ENCODE measurements around the gene PPEF1.

Gene PPEF1, protein sequence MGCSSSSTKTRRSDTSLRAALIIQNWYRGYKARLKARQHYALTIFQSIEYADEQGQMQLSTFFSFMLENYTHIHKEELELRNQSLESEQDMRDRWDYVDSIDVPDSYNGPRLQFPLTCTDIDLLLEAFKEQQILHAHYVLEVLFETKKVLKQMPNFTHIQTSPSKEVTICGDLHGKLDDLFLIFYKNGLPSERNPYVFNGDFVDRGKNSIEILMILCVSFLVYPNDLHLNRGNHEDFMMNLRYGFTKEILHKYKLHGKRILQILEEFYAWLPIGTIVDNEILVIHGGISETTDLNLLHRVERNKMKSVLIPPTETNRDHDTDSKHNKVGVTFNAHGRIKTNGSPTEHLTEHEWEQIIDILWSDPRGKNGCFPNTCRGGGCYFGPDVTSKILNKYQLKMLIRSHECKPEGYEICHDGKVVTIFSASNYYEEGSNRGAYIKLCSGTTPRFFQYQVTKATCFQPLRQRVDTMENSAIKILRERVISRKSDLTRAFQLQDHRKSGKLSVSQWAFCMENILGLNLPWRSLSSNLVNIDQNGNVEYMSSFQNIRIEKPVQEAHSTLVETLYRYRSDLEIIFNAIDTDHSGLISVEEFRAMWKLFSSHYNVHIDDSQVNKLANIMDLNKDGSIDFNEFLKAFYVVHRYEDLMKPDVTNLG

DNA sequence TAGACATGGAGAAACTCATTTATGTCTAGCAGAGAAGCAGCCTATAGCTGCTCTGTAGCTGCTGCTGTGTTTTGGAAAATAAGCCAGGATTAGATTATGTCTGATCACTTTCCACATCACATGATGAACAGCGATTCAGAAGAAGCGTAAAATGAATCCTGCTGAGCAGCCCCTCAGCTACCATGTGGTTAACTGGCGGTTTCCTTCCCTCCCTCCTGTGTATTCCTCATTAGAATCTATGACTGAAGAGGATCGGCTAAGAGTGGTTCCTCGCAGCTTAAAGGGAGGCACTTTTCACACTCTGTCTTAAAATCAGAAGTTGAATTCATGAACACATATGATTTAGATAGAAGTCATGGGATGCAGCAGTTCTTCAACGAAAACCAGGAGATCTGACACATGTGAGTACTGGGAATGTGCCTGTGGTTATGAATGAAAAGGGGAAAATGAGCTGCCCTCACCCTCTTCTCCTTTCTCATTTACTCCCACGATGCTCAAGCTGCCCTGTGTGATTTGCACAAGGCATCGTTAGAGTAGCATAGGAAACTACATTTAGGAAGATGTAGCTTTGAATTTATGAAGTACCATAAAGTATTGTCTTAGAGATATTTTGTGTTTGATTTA, at the start of gene PPEF1:
PPEF1 (plus strand) TSS at position 220 of the 624 bp plus-strand sequence; CDS start at position 356, 136 bp downstream.
- no peak for DNase-seq (ENCODE audit: low read depth)

DNA sequence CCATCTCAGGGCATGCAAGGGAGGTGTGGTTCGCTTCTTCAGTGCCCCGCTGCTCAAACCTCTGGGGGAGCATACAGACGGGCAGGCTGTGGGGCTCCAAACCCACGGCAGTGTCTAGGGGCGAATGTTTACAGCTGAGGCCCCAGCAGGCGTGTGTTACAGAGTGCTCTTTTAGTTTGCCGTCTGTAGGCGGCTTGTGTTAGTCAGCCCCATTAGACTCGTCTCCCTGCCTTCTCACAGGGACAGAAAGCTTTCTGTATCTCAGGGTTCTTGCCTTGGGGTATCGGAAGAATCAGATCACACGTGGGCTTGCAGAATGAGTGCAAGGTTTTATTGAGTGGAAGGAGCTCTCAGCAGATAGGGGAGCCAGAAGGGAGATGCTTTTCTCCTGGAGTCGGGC, 46.2 kb upstream of the PPEF1 start:
- DNase-seq (ENCODE audit: low read depth), result no peak

DNA sequence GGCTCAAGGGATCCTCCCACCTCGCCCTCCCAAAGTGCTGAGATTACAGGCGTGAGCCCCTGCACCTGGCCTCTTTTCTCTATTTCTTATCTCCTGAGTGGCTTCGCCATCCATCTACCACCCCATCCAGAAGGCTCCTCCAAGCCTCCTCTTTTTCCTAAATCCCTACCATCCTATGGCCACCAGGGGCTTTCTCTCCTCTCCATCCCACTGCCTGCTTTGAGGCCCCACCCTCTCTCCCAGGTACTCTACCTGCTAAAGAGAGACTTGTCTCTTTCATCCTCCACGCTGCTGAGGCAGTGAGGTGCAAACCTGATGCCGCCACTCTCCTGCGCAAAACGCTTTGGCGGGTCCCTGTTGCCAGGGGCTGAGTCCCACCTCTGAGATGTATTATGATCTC, 42.5 kb upstream of the PPEF1 start:
- no peak for DNase-seq (ENCODE audit: low read depth)

DNA sequence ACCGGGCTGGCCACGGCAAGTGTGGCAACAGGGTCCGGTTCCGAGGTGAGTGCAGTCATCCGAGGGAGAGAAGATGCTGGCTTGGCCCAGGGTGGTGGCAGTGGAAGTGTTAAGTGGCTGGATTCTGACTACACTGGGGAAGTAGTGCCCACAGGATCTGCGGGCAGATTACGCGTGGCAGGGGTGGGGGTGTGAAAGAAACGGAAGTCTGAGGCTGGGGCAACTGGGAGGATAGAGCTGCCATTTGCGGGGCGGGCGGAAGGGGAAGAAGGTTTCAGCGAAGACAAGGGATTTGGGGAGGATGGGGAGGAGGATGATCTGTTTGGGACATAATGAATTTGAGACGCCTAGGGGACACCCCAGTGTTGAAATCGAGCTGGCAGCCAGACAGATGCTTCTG, 40.8 kb upstream of the PPEF1 start:
- no peak for DNase-seq (ENCODE audit: low read depth)

DNA sequence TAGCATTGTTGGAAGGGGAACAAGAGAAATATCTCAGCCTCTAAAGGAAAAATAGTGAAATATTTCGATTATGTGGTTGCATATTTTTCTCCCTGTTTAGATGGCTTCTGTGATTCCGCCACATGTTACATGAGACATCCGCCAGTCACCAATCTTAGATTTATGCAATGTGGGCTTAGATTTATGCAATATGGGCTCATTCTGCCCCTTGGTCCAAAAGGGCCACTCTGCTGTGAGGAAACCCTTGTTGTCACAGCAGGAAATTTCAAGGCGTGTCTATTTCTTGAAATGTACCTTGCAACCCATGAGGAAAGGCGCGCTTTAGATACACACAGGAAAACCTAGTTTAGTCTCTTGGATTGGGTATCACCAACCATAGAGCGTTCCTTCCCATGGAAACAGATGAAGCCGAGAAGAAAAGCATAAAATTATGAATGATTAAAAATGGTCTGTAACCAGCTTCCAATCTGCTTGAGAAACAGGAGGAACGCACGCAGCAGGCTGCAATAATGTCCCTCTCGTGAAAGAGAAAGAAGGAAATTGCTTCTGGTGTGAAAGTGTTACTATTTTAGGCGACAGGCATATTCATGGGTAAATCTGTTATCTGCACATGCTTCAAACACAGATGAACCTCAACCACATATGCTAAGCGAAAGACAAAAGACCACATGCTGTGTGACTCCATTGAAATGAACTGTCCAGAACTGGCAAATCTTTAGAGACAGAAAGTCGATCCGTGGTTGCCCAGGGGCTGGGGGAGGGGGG, 39.2 kb upstream of the PPEF1 start:
- DNase-seq (ENCODE audit: low read depth), result no peak

DNA sequence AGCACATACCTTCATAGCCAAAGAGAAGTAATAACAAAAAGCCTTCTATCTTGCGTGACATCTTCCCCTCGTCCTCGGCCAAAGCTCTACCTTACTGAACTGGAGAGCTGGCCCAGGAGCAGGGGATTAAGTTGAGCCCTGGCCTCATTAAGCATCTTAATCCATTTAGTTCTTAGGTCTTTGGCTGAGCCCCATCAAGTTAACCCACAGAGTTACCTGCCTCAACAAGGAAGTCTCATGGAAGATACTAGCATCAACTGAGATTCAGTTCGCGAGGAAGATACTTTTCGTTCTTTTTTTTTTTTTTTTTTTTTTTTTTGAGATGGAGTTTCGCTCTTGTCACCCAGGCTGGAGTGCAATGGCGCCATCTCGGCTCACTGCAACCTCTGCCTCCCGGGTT, 35.4 kb upstream of the PPEF1 start, which contains the start of gene RS1:
RS1 (minus strand) TSS at position 101 of the 400 bp plus-strand sequence; CDS start at position 61, 40 bp downstream.
- no peak for DNase-seq (ENCODE audit: low read depth)

DNA sequence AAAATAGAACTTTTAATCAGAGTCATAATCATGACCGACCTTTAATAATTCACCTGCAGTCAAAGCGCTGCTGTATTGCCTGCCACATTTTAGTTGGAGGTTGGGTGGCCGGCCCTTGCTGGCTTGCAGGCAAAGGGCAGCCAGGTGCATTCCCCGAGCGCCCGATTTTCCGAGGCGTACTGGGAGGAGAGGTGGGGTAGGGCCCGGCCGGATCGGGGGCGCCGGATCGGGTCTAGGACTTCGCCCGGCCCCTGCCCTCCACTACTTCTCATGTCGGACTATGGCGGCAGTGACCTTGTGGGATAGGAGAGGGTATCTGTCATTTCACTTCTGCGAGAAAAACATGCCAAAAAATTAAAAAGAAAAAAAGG, 33.0 kb upstream of the PPEF1 start:
- no peak for DNase-seq (ENCODE audit: low read depth)

DNA sequence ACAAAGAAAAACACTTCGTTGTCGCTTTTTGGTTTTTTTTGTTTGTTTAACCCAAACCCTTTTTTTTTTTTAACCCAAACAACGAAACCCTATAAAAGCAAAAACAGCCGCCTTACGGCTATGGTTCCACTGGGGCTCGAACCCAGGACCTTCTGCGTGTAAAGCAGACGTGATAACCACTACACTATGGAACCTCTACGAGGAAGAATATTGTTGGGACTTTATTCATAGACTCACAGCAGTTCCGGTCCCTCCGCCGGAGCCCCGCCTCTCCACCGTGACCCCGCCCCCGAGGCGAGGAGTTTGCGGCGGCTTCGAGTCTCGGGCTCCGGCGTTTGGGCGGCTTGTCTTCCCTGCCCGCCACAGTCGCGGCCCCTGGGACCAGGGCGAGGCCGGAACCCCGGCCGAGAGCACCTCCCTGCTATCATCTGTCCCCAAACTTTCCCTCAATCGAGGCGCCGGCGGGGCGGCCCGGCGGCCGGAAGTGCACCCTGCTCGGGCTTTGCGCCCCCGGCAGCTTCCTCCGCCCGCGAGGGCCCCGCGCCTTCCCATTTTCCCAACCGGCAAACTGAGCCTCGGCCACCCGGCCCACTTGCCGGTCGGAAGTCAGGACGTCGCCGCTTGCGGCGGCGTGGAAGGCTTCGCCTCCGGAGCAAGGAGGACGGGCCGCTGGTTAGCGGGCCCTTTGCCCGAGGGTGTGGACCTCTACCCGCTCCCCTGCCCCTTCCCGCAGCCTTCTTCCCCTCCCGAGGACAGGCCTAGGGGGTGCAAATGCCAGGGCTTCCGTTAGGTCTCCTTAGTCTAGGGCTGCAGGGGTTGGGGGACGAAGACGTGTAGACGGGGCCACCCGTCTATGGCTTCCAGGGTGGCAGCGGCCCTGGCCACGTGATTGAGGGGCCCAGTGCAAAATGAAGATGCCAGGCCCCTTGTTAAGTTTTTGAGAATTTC, 32.4 kb upstream of the PPEF1 start:
- DNase-seq (ENCODE audit: low read depth), result no peak

DNA sequence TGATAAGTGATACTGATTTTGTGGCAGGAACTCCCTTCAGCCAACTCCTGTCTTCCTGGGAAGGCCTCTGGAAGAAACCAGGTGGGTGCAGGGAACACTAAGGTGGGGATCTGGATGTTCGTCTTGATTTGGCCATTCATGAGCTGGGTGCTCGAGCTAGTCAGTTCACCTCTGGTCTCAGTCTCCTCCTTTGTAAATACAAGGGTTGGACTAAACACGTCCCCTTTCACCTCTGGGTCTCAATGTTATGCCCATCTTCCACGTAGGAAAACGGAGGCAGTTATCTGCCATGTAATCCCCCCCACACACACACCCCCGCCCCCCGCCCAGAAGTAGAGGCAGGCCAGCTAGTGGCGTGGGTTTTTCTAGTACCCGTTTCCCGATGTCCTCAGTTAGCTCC, 31.4 kb upstream of the PPEF1 start:
- DNase-seq (ENCODE audit: low read depth), result no peak

DNA sequence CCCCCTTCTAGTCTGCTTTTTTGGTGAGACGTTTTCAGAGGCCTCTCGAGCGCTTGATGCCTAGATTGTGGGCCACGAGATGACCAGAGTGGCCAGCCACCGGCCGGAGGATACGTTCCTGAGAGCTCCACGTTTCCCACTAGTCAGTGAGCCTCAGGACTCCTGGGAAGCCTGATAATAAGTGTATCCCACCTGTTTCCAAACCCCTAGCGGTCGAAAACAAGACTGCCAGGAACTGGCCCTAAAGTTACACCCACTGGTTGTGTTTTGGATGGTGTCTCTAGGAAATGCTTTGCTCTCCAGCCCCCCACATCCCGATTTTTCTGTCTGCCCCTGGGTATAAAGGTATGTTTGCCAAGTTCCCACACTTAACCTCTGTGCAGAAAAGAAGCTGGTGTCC, 31.0 kb upstream of the PPEF1 start:
- DNase-seq (ENCODE audit: low read depth), result no peak

DNA sequence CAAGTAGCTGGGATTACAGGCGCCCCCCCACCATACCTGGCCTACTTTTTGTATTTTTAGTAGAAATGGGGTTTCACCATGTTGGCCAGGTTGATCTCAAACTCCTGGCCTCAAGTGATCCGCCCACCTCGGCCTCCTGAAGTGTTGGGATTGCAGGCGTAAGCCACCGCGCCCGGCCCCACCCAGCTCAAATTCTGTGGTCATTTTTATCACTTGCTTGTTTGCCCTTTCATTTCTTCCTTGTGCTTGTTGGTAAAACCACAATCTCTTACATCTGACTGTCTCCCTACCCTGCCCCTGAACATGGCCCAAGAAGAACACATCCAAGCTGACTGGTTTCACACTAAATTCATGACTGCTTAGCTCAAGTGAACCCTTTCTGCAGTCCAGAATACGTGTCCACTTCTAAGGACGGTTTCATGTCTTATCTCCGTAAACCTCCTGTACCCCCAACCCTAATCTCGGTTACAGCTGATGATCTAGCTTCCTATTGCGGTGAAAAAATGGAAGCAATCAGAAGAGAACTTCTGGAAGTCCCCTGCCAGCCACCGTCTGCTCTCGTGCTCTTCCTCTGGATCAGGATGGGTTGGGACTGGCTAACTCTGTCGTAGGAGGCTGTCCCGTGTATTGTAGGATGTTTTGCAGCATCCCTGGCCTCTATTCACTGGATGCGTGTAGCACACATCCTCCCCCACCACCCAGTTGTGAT, 30.1 kb upstream of the PPEF1 start:
- DNase-seq (ENCODE audit: low read depth), result no peak

DNA sequence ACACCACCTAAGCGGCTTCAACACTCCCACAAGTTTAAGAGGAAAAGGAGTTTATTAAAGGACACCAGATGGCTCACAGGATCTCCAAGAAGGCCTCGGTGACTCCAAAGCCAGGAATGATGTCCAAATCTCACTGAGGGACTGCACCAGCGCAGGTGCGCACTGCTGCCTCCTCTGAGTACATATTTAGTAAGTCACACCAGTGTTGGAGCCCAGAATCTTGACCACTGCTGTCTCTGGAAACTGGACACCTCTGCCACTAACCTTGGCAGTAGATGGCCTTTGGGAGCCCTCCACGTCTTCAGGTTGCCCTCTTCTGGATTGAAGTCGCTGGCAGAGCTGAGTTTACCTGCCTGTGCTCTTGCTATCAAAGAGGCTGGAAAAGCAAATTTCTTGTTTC, 25.4 kb upstream of the PPEF1 start:
- DNase-seq (ENCODE audit: low read depth), result no peak

DNA sequence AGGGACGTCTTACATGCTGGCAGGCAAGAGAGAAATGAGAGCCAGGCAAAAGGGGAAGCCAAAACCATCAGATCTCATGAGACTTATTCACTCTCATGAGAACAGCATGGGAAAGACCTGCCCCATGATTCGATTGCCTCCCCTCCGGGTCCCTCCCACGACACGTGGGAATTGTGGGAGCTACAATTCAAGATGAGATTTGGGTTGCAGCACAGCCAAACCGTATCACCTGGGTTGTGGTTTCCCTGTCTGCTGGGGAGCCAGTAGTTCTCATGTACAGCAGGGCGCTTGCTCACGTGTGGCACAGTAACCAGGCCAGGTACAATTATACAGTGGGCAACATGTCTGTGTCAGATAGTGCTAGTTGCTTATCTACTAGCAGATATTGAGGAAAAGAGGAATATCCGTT, 24.5 kb upstream of the PPEF1 start:
- DNase-seq (ENCODE audit: low read depth), result no peak

DNA sequence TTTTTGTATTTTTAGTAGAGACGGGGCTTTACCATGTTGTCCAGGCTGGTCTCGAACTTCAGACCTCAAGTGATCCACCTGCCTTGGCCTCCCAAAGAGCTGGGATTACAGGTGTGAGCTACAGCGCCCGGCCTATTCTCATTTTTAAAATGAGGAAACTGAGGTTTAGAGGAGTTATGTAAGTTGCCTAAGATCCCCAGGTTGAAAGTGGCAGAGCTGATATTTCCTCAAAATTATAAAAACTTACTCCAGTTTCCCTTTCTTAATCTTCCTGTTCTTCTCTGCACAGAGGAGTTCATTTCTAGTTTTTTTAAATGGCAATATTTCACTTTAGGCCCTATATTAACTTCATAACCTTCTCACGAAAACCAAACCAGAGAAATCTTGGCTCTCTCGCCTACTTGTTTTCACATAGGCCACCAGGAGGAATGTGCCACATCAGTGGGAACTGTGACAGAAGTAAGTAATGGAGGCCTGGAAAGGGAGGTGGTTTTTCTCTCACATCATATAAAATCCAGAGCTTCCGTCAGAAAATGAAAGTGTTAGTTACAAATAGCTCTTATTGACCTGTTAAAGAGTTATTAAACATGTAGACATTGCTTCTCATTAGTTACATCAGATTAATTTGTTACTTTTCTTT, 19.5 kb upstream of the PPEF1 start:
- DNase-seq (ENCODE audit: low read depth), result no peak

DNA sequence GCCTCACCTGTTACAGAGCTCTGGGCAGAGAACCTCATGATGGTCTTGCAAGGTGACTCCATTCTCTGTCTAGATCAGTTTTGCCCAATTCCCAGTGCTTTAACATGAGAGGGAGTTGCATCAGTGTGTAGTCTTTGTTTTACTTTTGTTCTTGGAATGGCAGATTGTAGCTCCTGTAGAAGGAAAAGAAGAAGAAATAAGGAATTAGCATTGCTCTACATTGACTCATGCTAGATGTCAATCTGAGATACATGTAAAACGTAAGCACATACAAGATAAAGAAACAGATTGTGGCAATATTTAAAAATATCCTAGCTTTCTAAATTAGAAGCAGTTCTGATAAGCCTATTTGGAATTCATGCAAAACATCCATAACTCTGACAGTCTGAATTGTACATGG, 16.0 kb upstream of the PPEF1 start:
- no peak for DNase-seq (ENCODE audit: low read depth)

DNA sequence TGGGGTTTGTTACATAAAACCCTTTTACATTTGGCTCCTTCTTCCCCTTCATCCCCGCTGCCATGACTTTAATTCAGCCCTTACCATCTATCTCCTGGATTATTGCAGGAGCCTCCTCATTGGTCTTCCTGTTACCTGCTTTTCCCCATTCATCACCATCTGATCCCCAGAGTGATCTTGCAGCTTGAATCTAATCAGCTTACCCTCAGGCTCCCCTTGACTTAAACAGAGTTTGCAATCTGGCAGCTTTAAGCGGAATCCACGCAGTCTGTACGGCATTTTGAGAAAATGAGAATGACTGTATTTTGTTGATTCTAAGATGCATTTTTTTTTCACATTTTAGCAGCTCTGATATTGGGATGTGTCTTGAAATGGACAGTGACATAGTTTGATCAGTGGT, 14.9 kb upstream of the PPEF1 start:
- no peak for DNase-seq (ENCODE audit: low read depth)

DNA sequence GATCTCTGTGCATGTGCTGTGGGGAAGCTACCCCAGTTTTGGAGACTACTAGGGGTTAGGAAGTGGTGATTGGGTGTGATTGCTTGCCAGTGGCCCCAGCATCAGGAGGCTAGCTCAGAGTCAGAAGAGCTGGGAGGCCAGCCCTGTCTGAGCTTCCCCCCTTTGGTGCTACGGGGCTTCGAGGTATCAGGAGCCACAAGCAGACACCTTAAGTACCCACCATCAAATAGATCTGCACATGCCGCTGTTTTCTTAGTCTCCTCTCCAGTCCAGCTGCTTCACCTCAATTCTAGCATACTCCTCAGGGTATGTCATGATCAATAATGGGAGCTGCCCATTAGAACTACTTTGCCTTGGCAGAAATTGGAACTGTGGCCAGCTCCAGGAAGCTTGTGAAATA, 10.8 kb upstream of the PPEF1 start:
- DNase-seq (ENCODE audit: low read depth), result no peak

DNA sequence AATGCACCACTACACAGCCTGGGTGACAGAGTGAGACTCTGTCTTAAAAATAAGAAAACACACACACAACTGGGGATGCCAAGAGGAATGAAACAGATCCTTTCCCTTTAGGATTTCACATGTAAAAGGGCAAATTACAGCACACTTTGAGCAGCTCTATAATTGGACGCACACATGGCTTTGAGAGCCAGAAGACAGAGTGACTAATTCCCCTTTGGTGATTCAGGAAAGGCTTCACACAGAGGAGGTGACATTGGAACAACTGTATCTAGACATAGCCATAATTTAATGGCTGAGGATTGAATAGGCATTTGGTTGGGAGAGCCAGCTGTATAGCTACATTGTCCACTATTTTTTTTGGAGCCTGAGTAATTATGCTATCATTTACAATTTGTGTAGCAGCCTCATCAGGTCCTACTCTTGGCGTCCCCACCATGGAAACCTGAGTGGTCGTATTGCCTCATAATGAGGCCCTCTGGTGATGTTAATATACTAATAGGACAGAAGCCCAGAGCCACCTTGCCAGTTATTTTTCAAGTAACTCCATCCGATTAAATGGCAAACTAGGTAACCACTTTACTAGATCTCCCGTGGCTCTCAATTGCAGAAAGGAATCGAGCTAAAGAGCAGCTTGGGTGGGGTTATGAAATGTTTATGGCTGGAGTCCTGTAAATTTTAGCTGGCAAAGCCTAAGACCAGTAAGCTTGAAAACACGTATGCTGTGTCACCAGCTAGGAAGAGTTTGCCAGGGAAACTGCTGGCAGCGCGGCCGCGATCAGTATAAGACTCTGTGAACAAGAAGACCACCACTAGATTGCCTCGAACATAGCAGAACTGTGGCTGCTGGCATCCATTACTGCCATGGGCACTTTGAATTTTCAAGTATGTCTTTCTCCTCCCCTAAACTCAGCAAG, 8.5 kb upstream of the PPEF1 start:
- no peak for DNase-seq (ENCODE audit: low read depth)
